Lower leg skin (tissue), 3 donors: ENCODE measurements around the gene BORCS5.
"Not testable (repeated sequence)": the region's sequence is repeated elsewhere in the genome, so short reads cannot be mapped to it uniquely, and the experiment has no call there.

Experiments
- CTCF ChIP-seq, 3 donors: fragments of 450-650 bp; IDR thresholded peaks; one replicate each; pipeline ENCODE4 v1.5.1; 2016; ENCODE audit warnings: antibody characterized with exemption in 3 of 3, mild to moderate bottlenecking in 3 of 3, moderate library complexity in 2 of 3
- POLR2A ChIP-seq, 2 donors: fragments of 450-650 bp; IDR thresholded peaks; one replicate each; pipeline ENCODE4 v1.6.1; 2016 to 2017; ENCODE audit warnings: antibody characterized with exemption in 2 of 2, mild to moderate bottlenecking in 1 of 2, moderate library complexity in 1 of 2

DNA sequence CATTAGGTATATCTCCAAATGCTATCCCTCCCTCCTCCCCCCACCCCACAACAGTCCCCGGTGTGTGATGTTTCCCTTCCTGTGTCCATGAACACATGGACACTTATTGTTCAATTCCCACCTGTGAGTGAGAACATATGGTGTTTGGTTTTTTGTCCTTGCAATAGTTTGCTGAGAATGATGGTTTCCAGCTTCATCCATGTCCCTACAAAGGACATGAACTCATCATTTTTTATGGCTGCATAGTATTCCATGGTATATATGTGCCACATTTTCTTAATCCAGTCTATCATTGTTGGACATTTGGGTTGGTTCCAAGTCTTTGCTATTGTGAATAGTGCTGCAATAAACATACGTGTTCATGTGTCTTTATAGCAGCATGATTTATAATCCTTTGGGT, 52.5 kb downstream of the BORCS5 start:
- not testable (repeated sequence) for TF ChIP-seq CTCF, POLR2A (IDR thresholded peaks at IDR 0.05)
